GM19035 (cell line): ENCODE measurements around the gene PCED1A.

ENCODE experiments used
- ATAC-seq: cut with Tn5 transposase; IDR thresholded peaks from one replicate; pipeline ENCODE4 v1.9.1; 2021; ENCODE audit not compliant: unreplicated experiment

PCED1A gene

GRCh38 chr20:2840138-2840966 is at the start of gene PCED1A, which contains the start of gene VPS16:
Gene PCED1A, minus strand, starts transcription at chr20:2840655. Its CDS starts 743 bp downstream, at chr20:2839912.
Gene VPS16, plus strand, starts transcription at chr20:2840745. Its CDS starts 30 bp downstream, at chr20:2840775.
- ATAC-seq = peak; percentile 93

GRCh38 chr20:2889797-2890196 is 49.3 kb upstream of the PCED1A start:
- no peak for ATAC-seq

- no peak for ATAC-seq
Measured at GRCh38 chr20:2889209-2889608, 48.8 kb upstream of the PCED1A start.

DNA sequence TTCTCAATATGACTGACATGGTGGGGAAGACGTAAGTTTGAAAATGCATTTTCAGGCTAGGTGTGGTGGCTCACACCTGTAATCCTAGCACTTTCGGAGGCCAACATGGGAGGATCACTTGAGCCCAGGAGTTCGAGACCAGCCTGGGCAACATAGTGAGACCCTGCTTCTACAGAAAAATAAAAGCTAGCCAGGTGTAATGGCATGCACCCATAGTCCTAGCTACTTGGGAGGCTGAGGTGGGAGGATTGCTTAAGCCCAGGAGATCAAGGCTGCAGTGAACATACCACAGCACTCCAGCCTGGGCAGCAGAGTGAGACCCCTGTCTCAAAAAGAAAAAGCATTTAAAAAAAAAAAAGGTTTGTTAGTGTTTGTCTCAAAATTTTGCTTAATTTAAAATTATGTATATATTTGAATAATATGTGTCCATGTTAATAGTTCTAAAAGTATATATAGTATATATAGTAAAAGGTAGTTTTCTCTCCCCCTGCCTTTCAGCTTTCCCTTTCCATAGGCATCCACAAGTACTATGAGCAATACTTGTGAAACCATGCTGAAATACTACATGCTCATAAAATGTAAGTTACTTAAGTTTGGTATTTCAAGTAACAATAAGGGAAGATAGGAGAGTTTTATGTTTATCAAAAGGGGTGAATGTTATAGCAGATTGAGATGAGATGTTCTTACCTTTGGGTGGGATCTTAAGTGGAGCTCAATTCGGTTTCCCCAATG is 47.9 kb upstream of the PCED1A start:
- no peak for ATAC-seq

DNA sequence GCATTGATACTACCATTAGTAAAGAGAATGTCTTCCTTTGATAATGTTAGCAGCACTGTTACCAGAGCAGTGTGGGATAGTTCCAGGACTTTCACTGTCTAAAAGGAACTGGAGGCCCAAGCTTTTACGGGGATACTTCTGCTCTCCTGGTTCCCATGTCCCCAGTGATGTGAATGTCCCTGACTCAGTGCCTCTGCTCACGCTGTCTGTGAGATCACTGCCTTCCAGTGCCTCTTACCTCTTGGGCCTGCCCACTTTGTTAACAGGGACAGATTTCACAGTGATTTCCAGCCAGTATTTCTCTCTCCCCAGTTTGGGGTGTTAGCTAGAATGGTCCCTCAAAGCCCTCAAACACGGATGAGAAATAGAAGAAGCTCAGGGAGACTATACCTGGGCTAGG is 47.3 kb upstream of the PCED1A start:
- ATAC-seq = no peak

GRCh38 chr20:2883726-2884637 is 43.5 kb upstream of the PCED1A start:
- no peak for ATAC-seq

DNA sequence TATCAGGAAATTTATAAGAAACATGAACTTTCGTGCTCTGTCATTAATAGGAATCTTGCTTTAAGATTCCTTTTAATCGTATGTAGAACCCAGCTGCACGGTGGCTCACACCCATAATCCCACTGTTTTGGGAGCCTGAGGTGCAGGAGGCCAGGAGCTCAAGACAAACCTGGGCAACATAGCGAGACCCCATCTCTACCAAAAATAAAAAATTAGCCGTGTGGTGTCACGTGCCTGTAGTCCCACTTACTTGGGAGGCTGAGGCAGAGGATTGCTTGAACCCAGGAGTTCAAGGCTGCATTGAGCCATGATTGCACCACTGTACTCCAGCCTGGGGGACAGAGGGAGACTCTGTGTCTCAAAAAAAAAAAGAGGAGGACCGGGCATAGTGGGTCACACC is 40.2 kb upstream of the PCED1A start:
- ATAC-seq = no peak

GRCh38 chr20:2879146-2879545 is 38.7 kb upstream of the PCED1A start:
- ATAC-seq = no peak

DNA sequence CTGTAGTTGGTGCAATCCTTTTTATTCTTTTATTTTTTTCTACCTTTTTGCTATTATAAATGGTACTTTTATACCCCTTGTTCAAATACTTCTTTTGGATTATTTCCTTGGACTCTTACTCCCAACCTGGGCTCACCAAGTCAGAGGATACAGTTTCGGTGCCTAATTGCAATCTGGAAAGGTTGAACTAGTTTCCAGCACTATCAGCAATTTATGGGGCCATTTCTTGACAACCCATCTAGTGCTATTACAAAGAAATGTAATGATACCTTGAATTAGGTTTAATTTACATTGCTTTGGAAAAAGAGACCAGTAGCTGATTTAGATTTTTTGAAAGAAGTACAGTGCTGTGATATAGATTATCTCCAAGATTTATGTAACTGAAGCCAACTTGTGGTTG is 38.1 kb upstream of the PCED1A start:
- no peak for ATAC-seq

GRCh38 chr20:2875690-2876203 is 35.3 kb upstream of the PCED1A start:
- no peak for ATAC-seq

- ATAC-seq = no peak
Measured at GRCh38 chr20:2874456-2874855, 34.0 kb upstream of the PCED1A start.

DNA sequence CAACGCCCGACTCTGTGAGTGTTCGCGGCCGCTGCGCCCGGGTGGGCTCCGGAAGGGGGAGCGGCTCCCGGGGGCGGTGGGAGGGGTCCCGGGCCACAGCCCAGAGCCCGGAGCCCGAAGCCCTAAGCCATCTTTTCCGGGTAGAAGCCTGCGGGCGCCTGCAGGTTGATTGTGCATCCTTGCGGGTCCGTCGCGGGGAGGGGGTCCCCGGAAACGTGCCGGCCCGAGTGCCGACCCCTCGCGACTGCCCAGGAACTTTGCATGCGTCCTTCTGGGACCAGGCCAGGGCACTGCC is 33.2 kb upstream of the PCED1A start:
- ATAC-seq = no peak

GRCh38 chr20:2873010-2873746 is 32.7 kb upstream of the PCED1A start, which contains the start of gene PTPRA:
Gene PTPRA, plus strand, starts transcription at chr20:2873481. Its CDS starts 90,797 bp downstream, at chr20:2964278.
- peak; percentile 94 for ATAC-seq

GRCh38 chr20:2872459-2873009 is 32.1 kb upstream of the PCED1A start:
- peak; percentile 30 for ATAC-seq

GRCh38 chr20:2871661-2872458 is 31.4 kb upstream of the PCED1A start:
- ATAC-seq = no peak

DNA sequence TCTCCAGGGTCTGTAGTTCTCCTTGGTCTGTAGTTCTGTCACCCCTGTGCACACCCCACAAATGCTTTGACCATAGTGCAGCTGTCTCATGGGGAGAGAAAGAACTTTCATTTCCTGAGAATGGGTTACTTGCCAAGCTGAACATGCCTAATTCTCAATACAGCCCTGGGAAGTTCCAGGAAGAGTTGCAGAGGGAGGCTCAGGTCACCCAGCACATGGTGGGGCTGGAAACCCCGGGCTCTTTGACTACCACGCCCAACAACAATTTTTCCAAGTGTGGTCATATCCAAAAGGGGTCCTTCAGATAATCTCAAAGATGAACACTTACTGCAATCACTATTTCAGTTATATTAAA is 30.6 kb upstream of the PCED1A start:
- ATAC-seq = no peak

- no peak for ATAC-seq
Measured at GRCh38 chr20:2869381-2869780, 28.9 kb upstream of the PCED1A start.

DNA sequence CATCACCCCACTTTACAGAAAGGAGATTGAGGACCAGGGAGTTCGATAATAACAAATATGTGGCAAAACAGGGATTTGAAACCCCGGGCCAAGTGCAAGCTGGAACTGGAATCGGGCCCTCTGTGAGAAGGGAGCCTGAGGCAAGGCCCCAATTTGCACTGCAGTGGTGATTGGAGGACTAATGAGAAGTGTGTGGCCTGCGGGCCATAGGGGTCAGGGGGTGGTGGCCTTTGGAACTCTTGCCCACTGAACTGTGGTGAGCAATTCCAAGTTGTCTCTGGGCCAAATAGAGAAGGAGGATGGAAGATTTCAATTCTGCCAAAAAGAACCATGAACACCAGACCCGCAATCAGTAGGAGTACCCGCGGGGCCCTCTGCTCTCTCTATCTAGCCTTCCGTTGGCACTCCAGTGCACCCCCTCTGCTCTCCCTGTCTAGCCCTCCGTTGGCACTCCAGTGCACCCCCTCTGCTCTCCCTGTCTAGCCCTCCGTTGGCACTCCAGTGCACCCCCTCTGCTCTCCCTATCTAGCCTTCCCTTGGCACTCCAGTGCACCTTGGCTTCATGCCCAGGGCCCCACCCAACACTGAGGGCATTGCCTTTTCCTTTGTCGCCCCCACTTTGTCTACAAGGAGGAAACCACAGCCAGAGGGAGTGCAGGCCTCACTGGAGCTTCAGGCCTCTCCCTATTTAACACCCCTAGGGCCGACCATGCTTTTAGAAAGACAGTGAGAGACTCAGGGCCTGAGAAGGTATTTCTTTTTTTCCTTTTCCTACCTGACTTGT is 26.8 kb upstream of the PCED1A start:
- ATAC-seq = no peak

GRCh38 chr20:2866236-2866635 is 25.8 kb upstream of the PCED1A start:
- no peak for ATAC-seq
